Kidney (tissue), 14 donors: ENCODE data around the gene NUMA1. TPM values are rescaled to one million over a fixed set of nuclear protein-coding genes. Genes with fewer than 3 reads are reported as not detected.

Source experiments
- DNase-seq, 5 donors: peaks; one replicate each; pipeline ENCODE4 v3.0.0-alpha.2; 2013 to 2020
- FAIRE-seq: peaks from 2 replicates; lab custom pipeline; 2012; peaks lifted over from hg19 to GRCh38; lab: Jason Lieb, UNC
- H3K27ac ChIP-seq, 2 donors: one replicate each; pipeline ENCODE4 v1.7.0; 2013; ENCODE audit warnings: low read depth in 2 of 2, low read length in 2 of 2, inconsistent platforms in 1 of 2
- H3K27me3 ChIP-seq: one replicate; pipeline ENCODE4 v1.7.1; 2013; ENCODE audit warnings: low read length, inconsistent platforms; ENCODE audit not compliant: control insufficient read depth, insufficient read depth
- H3K36me3 ChIP-seq, 3 donors: one replicate each; pipeline versions ENCODE4 v1.7.0 to v1.7.1; 2013; ENCODE audit warnings: low read length in 3 of 3, control low read depth in 1 of 3, inconsistent platforms in 1 of 3; ENCODE audit not compliant: insufficient read depth in 3 of 3, control insufficient read depth in 2 of 3
- H3K4me1 ChIP-seq, 3 donors: one replicate each; pipeline versions ENCODE4 v1.7.0 to v1.7.1; 2013; ENCODE audit warnings: low read length in 3 of 3, inconsistent platforms in 1 of 3, low read depth in 1 of 3; ENCODE audit not compliant: control insufficient read depth in 2 of 3, insufficient read depth in 2 of 3
- H3K4me3 ChIP-seq, 3 donors: one replicate each; pipeline versions ENCODE4 v1.7.0 to v1.8.1; 2013; ENCODE audit warnings: low read length in 3 of 3, control low read depth in 1 of 3, inconsistent platforms in 1 of 3
- H3K9ac ChIP-seq, 3 donors: one replicate each; pipeline versions ENCODE4 v1.7.0 to v1.7.1; 2013; ENCODE audit warnings: low read length in 3 of 3, control low read depth in 1 of 3, inconsistent platforms in 1 of 3
- H3K9me3 ChIP-seq, 3 donors: one replicate each; pipeline versions ENCODE4 v1.7.0 to v1.7.1; 2013; ENCODE audit warnings: low read length in 3 of 3, control low read depth in 1 of 3, inconsistent platforms in 1 of 3; ENCODE audit not compliant: control insufficient read depth in 2 of 3, insufficient read depth in 1 of 3
- intact Hi-C: fragments of 100-400 bp; cut with DNase I; formaldehyde crosslinking; loops from one replicate; pipeline ENCODE4 v1.11.1; 2022
- polyA plus RNA-seq: library from polyadenylated mRNA; stranded (reverse); fragments of 350-450 nt; fragmentation: Illumina TruSeq; extraction: RNeasy Lipid Tissue Mini Kit (QIAGEN cat#74804); gene quantifications from one replicate; pipeline ENCODE4 v1.2.3, GENCODE V29; 2014; ENCODE audit warnings: low read depth, low replicate concordance; ENCODE audit not compliant: insufficient read depth
- total RNA-seq: library from RNA; stranded (reverse); fragmentation: NEBNext Ultra II Directional; extraction: Animal tissue kit (Norgen Biotek cat#: 25700); gene quantifications from one replicate; pipeline ENCODE4 v1.2.1, GENCODE V29; 2021
- TF ChIP-seq, protein P1 (sequence below): IDR thresholded peaks from 3 replicates; pipeline ENCODE4 v1.5.1; 2012; ENCODE audit warnings: mild to moderate bottlenecking, moderate library complexity, borderline replicate concordance; ENCODE audit not compliant: insufficient read depth; ENCODE audit errors: extremely low read depth
- donor health status: control.
- donor health status: control.
- donor health status: control.
- donor health status: control.
- donor health status: control.
- donor health status: DM: yes; HTN: yes; CAD: no.
- donor health status: Normal renal cell carcinoma (clear cell type).

The NUMA1 gene
- total and polyA plus RNA-seq, 2 donors from 2014 or later, result 85.3 to 198 TPM

DNA sequence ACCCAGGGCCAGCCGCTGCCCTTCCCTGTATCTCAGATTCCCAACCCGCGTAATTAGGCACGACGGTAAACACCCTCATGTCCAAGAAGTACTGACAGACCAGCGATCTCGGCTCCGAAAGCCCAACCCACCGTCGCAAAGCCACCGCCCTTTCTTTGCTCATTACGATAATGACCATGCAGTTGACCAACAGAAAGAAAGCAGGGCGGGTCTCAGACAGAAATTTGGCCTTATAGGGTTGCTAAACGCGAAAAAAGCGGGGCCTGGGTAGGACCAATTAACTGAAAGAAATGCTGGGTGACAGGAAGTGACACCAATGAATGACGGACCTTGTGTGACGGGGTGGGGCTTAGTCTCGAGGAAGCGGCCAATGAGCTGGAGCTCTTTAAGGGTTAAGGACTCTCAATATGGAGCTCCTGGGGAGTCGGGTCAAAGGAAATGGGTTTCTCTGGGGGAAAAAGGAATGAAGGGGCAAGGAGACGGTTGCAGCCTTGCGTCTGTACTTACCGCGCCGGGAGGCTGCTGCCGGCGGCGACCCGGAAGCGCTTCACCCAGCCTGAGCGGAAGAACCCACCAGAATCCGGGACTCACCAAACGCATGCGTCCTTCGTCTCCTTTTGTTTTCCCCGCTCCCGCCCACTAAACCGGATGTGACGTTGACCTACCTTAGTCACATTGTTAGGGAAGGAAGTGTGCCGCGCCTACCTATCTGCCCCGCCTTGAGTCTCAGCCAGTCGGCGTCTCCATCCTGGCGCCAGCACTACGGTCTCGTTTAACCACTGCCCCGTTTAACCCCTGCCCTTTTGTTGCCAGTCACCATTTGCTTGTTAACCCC lies 32.0 kb upstream of the NUMA1 start, which contains the start of gene ANAPC15:
Gene ANAPC15, minus strand, starts transcription at position 553 of the 835 bp plus-strand sequence. CDS start 1,419 bp downstream, outside the sequence.
- DNase-seq, result peak; percentile 99 to 100 (median 99)
- TF ChIP-seq, protein P1, sequence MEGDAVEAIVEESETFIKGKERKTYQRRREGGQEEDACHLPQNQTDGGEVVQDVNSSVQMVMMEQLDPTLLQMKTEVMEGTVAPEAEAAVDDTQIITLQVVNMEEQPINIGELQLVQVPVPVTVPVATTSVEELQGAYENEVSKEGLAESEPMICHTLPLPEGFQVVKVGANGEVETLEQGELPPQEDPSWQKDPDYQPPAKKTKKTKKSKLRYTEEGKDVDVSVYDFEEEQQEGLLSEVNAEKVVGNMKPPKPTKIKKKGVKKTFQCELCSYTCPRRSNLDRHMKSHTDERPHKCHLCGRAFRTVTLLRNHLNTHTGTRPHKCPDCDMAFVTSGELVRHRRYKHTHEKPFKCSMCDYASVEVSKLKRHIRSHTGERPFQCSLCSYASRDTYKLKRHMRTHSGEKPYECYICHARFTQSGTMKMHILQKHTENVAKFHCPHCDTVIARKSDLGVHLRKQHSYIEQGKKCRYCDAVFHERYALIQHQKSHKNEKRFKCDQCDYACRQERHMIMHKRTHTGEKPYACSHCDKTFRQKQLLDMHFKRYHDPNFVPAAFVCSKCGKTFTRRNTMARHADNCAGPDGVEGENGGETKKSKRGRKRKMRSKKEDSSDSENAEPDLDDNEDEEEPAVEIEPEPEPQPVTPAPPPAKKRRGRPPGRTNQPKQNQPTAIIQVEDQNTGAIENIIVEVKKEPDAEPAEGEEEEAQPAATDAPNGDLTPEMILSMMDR, result peak; percentile 2
- H3K27ac ChIP-seq, result peak within 1 kb of the TSS; percentile 95 to 99
- H3K4me1 ChIP-seq, result peaks cover 3 to 11% (median 5%) of the 10 kb centered on the region in 3 donors
- intact Hi-C loops, result no loop called here
- peak within 1 kb of the TSS; percentile 80 to 94 (median 86) for H3K4me3 ChIP-seq
- peak; percentile 99 for FAIRE-seq
- no peaks in the 10 kb centered on the region for H3K27me3 ChIP-seq
- peaks cover 0 to 2% (median 0%) of the 10 kb centered on the region in 3 donors for H3K36me3 ChIP-seq
- peak within 1 kb of the TSS; percentile 87 to 93 (median 93) for H3K9ac ChIP-seq
- H3K9me3 ChIP-seq, result no peaks in the 10 kb centered on the region

DNA sequence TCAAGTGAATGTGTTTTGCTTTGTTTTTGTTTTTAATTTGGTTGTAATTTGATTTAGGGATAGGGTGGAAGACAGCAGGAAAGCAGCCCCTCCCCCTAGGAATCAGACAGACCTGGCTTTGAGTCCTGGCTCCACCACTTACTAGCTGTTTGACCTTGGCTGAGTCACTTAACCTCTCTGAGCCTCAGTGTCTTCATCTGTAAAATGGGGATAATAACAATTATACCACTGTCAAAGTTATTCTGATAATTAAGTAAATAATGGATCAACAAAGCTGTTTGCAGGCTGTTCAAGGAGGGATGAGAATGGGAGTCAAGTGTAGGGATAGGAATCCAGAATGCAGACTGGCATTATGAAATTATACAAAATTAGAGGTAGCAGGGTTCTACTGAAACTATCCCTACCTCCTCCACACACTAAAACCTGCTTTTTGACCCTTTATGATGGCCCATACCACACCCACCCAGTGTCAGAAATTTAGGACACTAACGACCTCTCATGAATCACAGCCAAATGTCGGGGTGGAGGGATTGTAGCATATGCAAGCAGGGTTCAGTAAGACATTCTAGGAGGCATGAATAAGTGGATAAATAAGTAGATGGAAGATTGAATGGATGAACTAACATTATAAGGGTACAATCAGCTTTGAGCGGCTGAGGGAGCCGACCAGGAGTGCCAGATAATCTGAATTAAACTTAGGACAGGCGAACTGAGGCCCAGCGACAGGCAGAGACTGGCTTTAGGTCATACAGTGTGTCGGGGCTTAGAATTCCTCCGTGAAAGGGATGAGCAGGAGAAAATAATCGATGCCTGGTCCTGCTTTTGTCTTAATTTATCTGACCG lies 31.2 kb upstream of the NUMA1 start:
- DNase-seq (peak in 1 of 5 donors; percentile 10), FAIRE-seq (no peak)
- TF ChIP-seq, protein P1, result no peak
- Histone ChIP-seq H3K9me3 (no peaks in the 10 kb centered on the region), H3K9ac (peak overlapping the region; percentile 51 to 93 (median 93)), H3K27ac (peak overlapping the region; percentile 94 to 99), H3K36me3 (peaks cover 0 to 2% (median 0%) of the 10 kb centered on the region in 3 donors), H3K4me3 (peak overlapping the region; percentile 77 to 94 (median 80)), H3K4me1 (peaks cover 3 to 11% (median 5%) of the 10 kb centered on the region in 3 donors), H3K27me3 (no peaks in the 10 kb centered on the region)
- intact Hi-C loops, result no loop called here

DNA sequence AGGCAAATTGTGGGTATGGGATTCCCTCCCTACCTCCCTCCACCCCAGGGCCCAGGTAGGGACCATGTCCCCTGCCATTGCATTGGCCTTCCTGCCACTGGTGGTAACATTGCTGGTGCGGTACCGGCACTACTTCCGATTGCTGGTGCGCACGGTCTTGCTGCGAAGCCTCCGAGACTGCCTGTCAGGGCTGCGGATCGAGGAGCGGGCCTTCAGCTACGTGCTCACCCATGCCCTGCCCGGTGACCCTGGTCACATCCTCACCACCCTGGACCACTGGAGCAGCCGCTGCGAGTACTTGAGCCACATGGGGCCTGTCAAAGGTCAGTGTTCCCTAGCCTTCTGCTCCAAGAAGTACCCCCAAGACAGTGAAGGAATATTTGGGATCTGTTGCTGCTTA lies 25.5 kb upstream of the NUMA1 start, which contains the start of gene TOMT:
Gene TOMT, plus strand, starts transcription at position 37 of the 400 bp plus-strand sequence. Its CDS starts 28 bp downstream, at position 65.
- H3K4me3 ChIP-seq, result no peak within 1 kb of the TSS
- no peak within 1 kb of the TSS for H3K9ac ChIP-seq
- no peaks in the 10 kb centered on the region for H3K27me3 ChIP-seq
- peaks cover 8 to 14% (median 13%) of the 10 kb centered on the region in 3 donors for H3K4me1 ChIP-seq
- no peaks in the 10 kb centered on the region for H3K9me3 ChIP-seq
- no peak for FAIRE-seq
- TF ChIP-seq, protein P1, result no peak
- no peak for DNase-seq
- intact Hi-C loops, result no loop called here
- peaks cover 0 to 2% (median 2%) of the 10 kb centered on the region in 3 donors for H3K36me3 ChIP-seq
- H3K27ac ChIP-seq, result no peak within 1 kb of the TSS
